RPMI8226 (cell line): Measurements from ENCODE around the gene RBM47.
"Not testable (repeated sequence)": the region's sequence is repeated elsewhere in the genome, so short reads cannot be mapped to it uniquely, and the experiment has no call there.

Experiments
- DNase-seq: peaks from one replicate; pipeline ENCODE4 v3.0.0-alpha.2; 2015

The RBM47 gene

GRCh38 chr4:40434126-40434687 is 195.5 kb downstream of the RBM47 start:
- DNase-seq, result no peak

- no peak for DNase-seq
These were observed 197.2 kb downstream of the RBM47 start for GRCh38 chr4:40432504-40432903.

GRCh38 chr4:40427871-40428270 is 201.8 kb downstream of the RBM47 start:
- not testable (repeated sequence) for DNase-seq

- no peak for DNase-seq
These were observed 202.5 kb downstream of the RBM47 start for GRCh38 chr4:40427128-40427527.

GRCh38 chr4:40425799-40426574 is 203.7 kb downstream of the RBM47 start:
- no peak for DNase-seq

GRCh38 chr4:40423735-40424134 is 205.9 kb downstream of the RBM47 start:
- no peak for DNase-seq

- no peak for DNase-seq
These were observed 207.6 kb downstream of the RBM47 start for GRCh38 chr4:40421839-40422708.

- DNase-seq, result no peak
These were observed 210.3 kb downstream of the RBM47 start for GRCh38 chr4:40419231-40419912.

GRCh38 chr4:40418430-40419230 is 211.0 kb downstream of the RBM47 start:
- no peak for DNase-seq

- no peak for DNase-seq
These were observed 211.7 kb downstream of the RBM47 start for GRCh38 chr4:40417941-40418340.

GRCh38 chr4:40414673-40415072 is 215.0 kb downstream of the RBM47 start:
- no peak for DNase-seq

GRCh38 chr4:40412866-40413795 is 216.5 kb downstream of the RBM47 start:
- no peak for DNase-seq

GRCh38 chr4:40412388-40412787 is 217.3 kb downstream of the RBM47 start:
- no peak for DNase-seq

GRCh38 chr4:40409835-40410234 is 219.8 kb downstream of the RBM47 start:
- no peak for DNase-seq

GRCh38 chr4:40407468-40407867 is 222.2 kb downstream of the RBM47 start:
- DNase-seq, result not testable (repeated sequence)

- DNase-seq, result no peak
These were observed 223.3 kb downstream of the RBM47 start for GRCh38 chr4:40406340-40406739.

- no peak for DNase-seq
These were observed 224.5 kb downstream of the RBM47 start for GRCh38 chr4:40405193-40405592.

GRCh38 chr4:40403081-40403480 is 226.6 kb downstream of the RBM47 start:
- no peak for DNase-seq

- no peak for DNase-seq
These were observed 227.1 kb downstream of the RBM47 start for GRCh38 chr4:40402556-40402955.

- no peak for DNase-seq
These were observed 228.0 kb downstream of the RBM47 start for GRCh38 chr4:40401631-40402030.

GRCh38 chr4:40401096-40401495 is 228.6 kb downstream of the RBM47 start:
- no peak for DNase-seq
